SU-DHL-6 (cell line): Measurements from ENCODE around the gene PIGH.

Experiments
- EZH2phosphoT487 ChIP-seq: fragments of 200-600 bp; sonication (generic), shearing (Covaris generic); conservative IDR thresholded peaks from 2 replicates; pipeline ENCODE4 v1.6.1; 2018; ENCODE audit warnings: mild to moderate bottlenecking, antibody characterized with exemption, low read length, moderate library complexity, mixed read lengths
- TF ChIP-seq, protein P1 (sequence below): fragments of 200-600 bp; sonication (generic); IDR thresholded peaks from one replicate; pipeline ENCODE4 v1.5.1; 2017; ENCODE audit warnings: antibody characterized with exemption, mild to moderate bottlenecking, low read length, moderate library complexity; ENCODE audit not compliant: insufficient read depth, poor library complexity, severe bottlenecking

DNA sequence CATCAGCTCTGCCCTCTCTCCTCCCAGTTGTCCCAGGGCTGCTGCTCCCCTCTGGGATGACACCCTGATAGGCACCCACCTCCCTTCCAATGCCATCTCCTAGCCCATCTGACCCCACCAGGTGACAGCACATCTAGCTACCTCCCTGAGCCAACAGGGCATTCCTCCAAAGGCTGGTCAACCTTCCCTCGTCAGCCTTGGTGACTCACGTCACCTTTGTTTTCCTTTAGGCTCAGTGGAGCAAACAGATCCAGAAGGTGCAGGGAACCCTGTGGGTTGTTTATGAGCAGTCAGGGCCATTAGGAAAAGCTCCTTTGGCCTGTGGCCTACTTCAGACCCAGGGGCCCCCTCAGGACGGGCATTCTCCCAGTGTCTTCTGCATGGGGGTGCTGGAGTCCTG is 32.4 kb downstream of the PIGH start:
- TF ChIP-seq, protein P1, sequence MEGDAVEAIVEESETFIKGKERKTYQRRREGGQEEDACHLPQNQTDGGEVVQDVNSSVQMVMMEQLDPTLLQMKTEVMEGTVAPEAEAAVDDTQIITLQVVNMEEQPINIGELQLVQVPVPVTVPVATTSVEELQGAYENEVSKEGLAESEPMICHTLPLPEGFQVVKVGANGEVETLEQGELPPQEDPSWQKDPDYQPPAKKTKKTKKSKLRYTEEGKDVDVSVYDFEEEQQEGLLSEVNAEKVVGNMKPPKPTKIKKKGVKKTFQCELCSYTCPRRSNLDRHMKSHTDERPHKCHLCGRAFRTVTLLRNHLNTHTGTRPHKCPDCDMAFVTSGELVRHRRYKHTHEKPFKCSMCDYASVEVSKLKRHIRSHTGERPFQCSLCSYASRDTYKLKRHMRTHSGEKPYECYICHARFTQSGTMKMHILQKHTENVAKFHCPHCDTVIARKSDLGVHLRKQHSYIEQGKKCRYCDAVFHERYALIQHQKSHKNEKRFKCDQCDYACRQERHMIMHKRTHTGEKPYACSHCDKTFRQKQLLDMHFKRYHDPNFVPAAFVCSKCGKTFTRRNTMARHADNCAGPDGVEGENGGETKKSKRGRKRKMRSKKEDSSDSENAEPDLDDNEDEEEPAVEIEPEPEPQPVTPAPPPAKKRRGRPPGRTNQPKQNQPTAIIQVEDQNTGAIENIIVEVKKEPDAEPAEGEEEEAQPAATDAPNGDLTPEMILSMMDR, result no peak
- no peak for TF ChIP-seq EZH2phosphoT487
